Left lung (tissue), 10 donors: Measurements from ENCODE around the gene RAMAC. TPM values are rescaled to one million over a fixed set of nuclear protein-coding genes. Genes with fewer than 3 reads are reported as not detected.

ENCODE experiments used
- ATAC-seq: fragments of 200-7000 bp; cut with Tn5 transposase; one replicate; pipeline ENCODE4 v1.9.1; 2020; ENCODE audit warnings: moderate library complexity
- DNase-seq, 4 donors: peaks; one replicate each; pipeline ENCODE4 v3.0.0-alpha.2; 2013 to 2020
- H3K27ac ChIP-seq, 2 donors: fragments of 200-600 bp; sonication (generic) in 1 of 2; one replicate each; pipeline versions ENCODE4 v1.5.0 to v1.8.0; 2020 to 2021
- H3K27me3 ChIP-seq, 2 donors: fragments of 200-600 bp; sonication (generic) in 1 of 2; one replicate each; pipeline versions ENCODE4 v1.5.0 to v1.8.0; 2020 to 2021
- H3K36me3 ChIP-seq, 2 donors: fragments of 200-600 bp; sonication (generic) in 1 of 2; one replicate each; pipeline versions ENCODE4 v1.5.0 to v1.8.0; 2020 to 2021
- H3K4me1 ChIP-seq, 2 donors: fragments of 200-600 bp; one replicate each; pipeline ENCODE4 v1.8.0; 2021
- H3K4me3 ChIP-seq, 2 donors: fragments of 200-600 bp; sonication (generic) in 1 of 2; one replicate each; pipeline versions ENCODE4 v1.5.0 to v1.8.0; 2020 to 2021; ENCODE audit warnings: mild to moderate bottlenecking in 1 of 2
- H3K9me3 ChIP-seq, 2 donors: fragments of 200-600 bp; sonication (generic) in 1 of 2; one replicate each; pipeline versions ENCODE4 v1.5.0 to v1.8.0; 2020 to 2021
- CTCF ChIP-seq, 2 donors: fragments of 200-600 bp; sonication (generic) in 1 of 2; IDR thresholded peaks; one replicate each; pipeline versions ENCODE4 v1.5.0 to v1.8.0; 2021; ENCODE audit warnings: antibody characterized with exemption in 2 of 2
- intact Hi-C, 2 donors: fragments of 100-400 bp; cut with DNase I; formaldehyde crosslinking; loops; one replicate each; pipeline versions ENCODE4 v1.11.2 to v1.14.2; 2022
- polyA plus RNA-seq, 6 donors: library from polyadenylated mRNA; unstranded; fragments of 120-200 nt; gene quantifications; one replicate each; pipeline ENCODE4 v1.2.1, GENCODE V29; 2013; ENCODE audit not compliant: insufficient read length in 6 of 6
- total RNA-seq, 2 donors: library from RNA; stranded (reverse); fragmentation: NEBNext Ultra II Directional; extraction: Animal tissue kit (Norgen Biotek cat#: 25700); gene quantifications; one replicate each; pipeline ENCODE4 v1.2.1, GENCODE V29; 2021
- donor health status: DM: no; HTN: yes; CAD: no.
- donor health status: DM: no; HTN: no; CAD: no.

RAMAC gene
- total and polyA plus RNA-seq, 8 donors: 17.2 to 34.8 (median 33.0) TPM

GRCh38 chr15:82970078-82970686 lies 15.8 kb upstream of the RAMAC start:
- TF ChIP-seq CTCF (IDR thresholded peaks at IDR 0.05): no peak
- H3K4me1 ChIP-seq: no peaks in the 10 kb centered on the region
- H3K27me3 ChIP-seq: no peaks in the 10 kb centered on the region
- H3K36me3 ChIP-seq: no peaks in the 10 kb centered on the region
- ATAC-seq (no peak), DNase-seq (no peak)
- no peaks in the 10 kb centered on the region for H3K9me3 ChIP-seq
- H3K27ac ChIP-seq: no peak overlapping the region
- no peak overlapping the region for H3K4me3 ChIP-seq
- intact Hi-C loops: no loop called here

GRCh38 chr15:82970696-82971095 lies 15.3 kb upstream of the RAMAC start:
- no peak for ATAC-seq
- Histone ChIP-seq H3K27me3 (no peaks in the 10 kb centered on the region), H3K4me3 (no peak overlapping the region), H3K27ac (no peak overlapping the region), H3K4me1 (no peaks in the 10 kb centered on the region), H3K36me3 (no peaks in the 10 kb centered on the region), H3K9me3 (no peaks in the 10 kb centered on the region)
- intact Hi-C loops: no loop called here
- no peak for DNase-seq
- no peak for TF ChIP-seq CTCF (IDR thresholded peaks at IDR 0.05)

GRCh38 chr15:82971218-82971984 lies 14.6 kb upstream of the RAMAC start:
- Histone ChIP-seq H3K27me3 (no peaks in the 10 kb centered on the region), H3K27ac (no peak overlapping the region), H3K9me3 (no peaks in the 10 kb centered on the region), H3K4me3 (no peak overlapping the region), H3K36me3 (no peaks in the 10 kb centered on the region), H3K4me1 (no peaks in the 10 kb centered on the region)
- intact Hi-C loops: no loop called here
- no peak for TF ChIP-seq CTCF (IDR thresholded peaks at IDR 0.05)
- DNase-seq: no peak
- no peak for ATAC-seq

GRCh38 chr15:82972990-82973389 lies 13.0 kb upstream of the RAMAC start:
- TF ChIP-seq CTCF (IDR thresholded peaks at IDR 0.05): no peak
- no peak overlapping the region for H3K27ac ChIP-seq
- no peaks in the 10 kb centered on the region for H3K27me3 ChIP-seq
- no peaks in the 10 kb centered on the region for H3K9me3 ChIP-seq
- no peaks in the 10 kb centered on the region for H3K4me1 ChIP-seq
- H3K36me3 ChIP-seq: no peaks in the 10 kb centered on the region
- no peak overlapping the region for H3K4me3 ChIP-seq
- ATAC-seq: no peak
- intact Hi-C loops: no loop called here
- no peak for DNase-seq

- Histone ChIP-seq H3K36me3 (no peaks in the 10 kb centered on the region), H3K4me3 (no peak overlapping the region), H3K27ac (no peak overlapping the region), H3K4me1 (no peaks in the 10 kb centered on the region), H3K9me3 (no peaks in the 10 kb centered on the region), H3K27me3 (no peaks in the 10 kb centered on the region)
- TF ChIP-seq CTCF (IDR thresholded peaks at IDR 0.05): no peak
- DNase-seq (no peak), ATAC-seq (no peak)
- intact Hi-C loops: no loop called here
These were observed 8.9 kb upstream of the RAMAC start for GRCh38 chr15:82977076-82977475.
